Colonic mucosa (tissue), 4 donors: ENCODE measurements around the gene TENT4B. TPM values are rescaled to one million over a fixed set of nuclear protein-coding genes. Genes with fewer than 3 reads are reported as not detected.
"Not testable (repeated sequence)": the region's sequence is repeated elsewhere in the genome, so short reads cannot be mapped to it uniquely, and the experiment has no call there.

ENCODE experiments used
- DNase-seq: peaks from one replicate; pipeline ENCODE4 v3.0.0-alpha.2; 2020
- H3K27ac ChIP-seq: fragments of 200-600 bp; one replicate; pipeline ENCODE4 v1.8.0; 2021
- H3K27me3 ChIP-seq: fragments of 200-600 bp; one replicate; pipeline ENCODE4 v1.8.0; 2021
- H3K36me3 ChIP-seq: fragments of 200-600 bp; one replicate; pipeline ENCODE4 v1.8.0; 2021
- H3K4me1 ChIP-seq: fragments of 200-600 bp; one replicate; pipeline ENCODE4 v1.8.0; 2021; ENCODE audit warnings: mild to moderate bottlenecking
- H3K4me3 ChIP-seq: fragments of 200-600 bp; one replicate; pipeline ENCODE4 v1.8.0; 2021
- H3K9ac ChIP-seq, 2 donors: one replicate each; pipeline ENCODE4 v1.7.0; 2013; ENCODE audit warnings: control low read depth in 2 of 2, low read depth in 2 of 2, low read length in 2 of 2
- H3K9me3 ChIP-seq: fragments of 200-600 bp; one replicate; pipeline ENCODE4 v1.8.0; 2021
- intact Hi-C: fragments of 100-400 bp; cut with DNase I; formaldehyde crosslinking; loops from one replicate; pipeline ENCODE4 v1.14.1; 2022
- total RNA-seq, 2 donors: library from RNA; stranded (reverse); fragmentation: NEBNext Ultra II Directional in 1 of 2; extraction: Animal tissue kit (Norgen Biotek cat#: 25700) in 1 of 2; gene quantifications; one replicate each; pipeline ENCODE4 v1.2.1, GENCODE V29; 2021
- TF ChIP-seq, protein P1 (sequence below): fragments of 200-600 bp; IDR thresholded peaks from one replicate; pipeline ENCODE4 v1.8.0; 2022; ENCODE audit warnings: antibody characterized with exemption, mild to moderate bottlenecking
- donor health status: healthy.
- donor health status: DM: no; HTN: no; CAD: no.
- donor health status: DM: no; HTN: no; CAD: no.

Gene TENT4B
- total RNA-seq, 2 donors from 2014 or later, result 13.5 to 15.6 TPM

GRCh38 chr16:50166511-50167500 lies 13.7 kb downstream of the TENT4B start:
- TF ChIP-seq, protein P1, sequence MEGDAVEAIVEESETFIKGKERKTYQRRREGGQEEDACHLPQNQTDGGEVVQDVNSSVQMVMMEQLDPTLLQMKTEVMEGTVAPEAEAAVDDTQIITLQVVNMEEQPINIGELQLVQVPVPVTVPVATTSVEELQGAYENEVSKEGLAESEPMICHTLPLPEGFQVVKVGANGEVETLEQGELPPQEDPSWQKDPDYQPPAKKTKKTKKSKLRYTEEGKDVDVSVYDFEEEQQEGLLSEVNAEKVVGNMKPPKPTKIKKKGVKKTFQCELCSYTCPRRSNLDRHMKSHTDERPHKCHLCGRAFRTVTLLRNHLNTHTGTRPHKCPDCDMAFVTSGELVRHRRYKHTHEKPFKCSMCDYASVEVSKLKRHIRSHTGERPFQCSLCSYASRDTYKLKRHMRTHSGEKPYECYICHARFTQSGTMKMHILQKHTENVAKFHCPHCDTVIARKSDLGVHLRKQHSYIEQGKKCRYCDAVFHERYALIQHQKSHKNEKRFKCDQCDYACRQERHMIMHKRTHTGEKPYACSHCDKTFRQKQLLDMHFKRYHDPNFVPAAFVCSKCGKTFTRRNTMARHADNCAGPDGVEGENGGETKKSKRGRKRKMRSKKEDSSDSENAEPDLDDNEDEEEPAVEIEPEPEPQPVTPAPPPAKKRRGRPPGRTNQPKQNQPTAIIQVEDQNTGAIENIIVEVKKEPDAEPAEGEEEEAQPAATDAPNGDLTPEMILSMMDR, result no peak
- no peaks in the 10 kb centered on the region for H3K27me3 ChIP-seq
- peak; percentile 16 for DNase-seq
- no peak overlapping the region for H3K27ac ChIP-seq
- intact Hi-C loops, result no loop called here
- H3K9me3 ChIP-seq, result no peaks in the 10 kb centered on the region
- H3K9ac ChIP-seq, result no peak overlapping the region
- H3K36me3 ChIP-seq, result no peaks in the 10 kb centered on the region
- H3K4me3 ChIP-seq, result no peak overlapping the region
- peaks cover 4% of the 10 kb centered on the region for H3K4me1 ChIP-seq

- DNase-seq, result no peak
- Histone ChIP-seq H3K27me3 (no peaks in the 10 kb centered on the region), H3K9ac (no peak overlapping the region), H3K9me3 (no peaks in the 10 kb centered on the region), H3K36me3 (no peaks in the 10 kb centered on the region), H3K27ac (no peak overlapping the region), H3K4me3 (no peak overlapping the region), H3K4me1 (peaks cover 4% of the 10 kb centered on the region)
- intact Hi-C loops, result no loop called here
- TF ChIP-seq, protein P1, result no peak
Measured at GRCh38 chr16:50167556-50167955, 14.4 kb downstream of the TENT4B start.

GRCh38 chr16:50169555-50170096 lies 16.5 kb downstream of the TENT4B start:
- intact Hi-C loops, result no loop called here
- Histone ChIP-seq H3K36me3 (no peaks in the 10 kb centered on the region), H3K27ac (no peak overlapping the region), H3K9me3 (no peaks in the 10 kb centered on the region), H3K27me3 (no peaks in the 10 kb centered on the region), H3K4me1 (peaks cover 4% of the 10 kb centered on the region), H3K9ac (no peak overlapping the region), H3K4me3 (no peak overlapping the region)
- DNase-seq, result no peak
- TF ChIP-seq, protein P1, result no peak

- H3K4me3 ChIP-seq, H3K9me3 ChIP-seq, H3K27ac ChIP-seq, intact Hi-C loops, H3K9ac ChIP-seq, DNase-seq, H3K4me1 ChIP-seq, H3K27me3 ChIP-seq, H3K36me3 ChIP-seq: not testable (repeated sequence)
Measured at GRCh38 chr16:50171773-50172172, 18.7 kb downstream of the TENT4B start.

DNA sequence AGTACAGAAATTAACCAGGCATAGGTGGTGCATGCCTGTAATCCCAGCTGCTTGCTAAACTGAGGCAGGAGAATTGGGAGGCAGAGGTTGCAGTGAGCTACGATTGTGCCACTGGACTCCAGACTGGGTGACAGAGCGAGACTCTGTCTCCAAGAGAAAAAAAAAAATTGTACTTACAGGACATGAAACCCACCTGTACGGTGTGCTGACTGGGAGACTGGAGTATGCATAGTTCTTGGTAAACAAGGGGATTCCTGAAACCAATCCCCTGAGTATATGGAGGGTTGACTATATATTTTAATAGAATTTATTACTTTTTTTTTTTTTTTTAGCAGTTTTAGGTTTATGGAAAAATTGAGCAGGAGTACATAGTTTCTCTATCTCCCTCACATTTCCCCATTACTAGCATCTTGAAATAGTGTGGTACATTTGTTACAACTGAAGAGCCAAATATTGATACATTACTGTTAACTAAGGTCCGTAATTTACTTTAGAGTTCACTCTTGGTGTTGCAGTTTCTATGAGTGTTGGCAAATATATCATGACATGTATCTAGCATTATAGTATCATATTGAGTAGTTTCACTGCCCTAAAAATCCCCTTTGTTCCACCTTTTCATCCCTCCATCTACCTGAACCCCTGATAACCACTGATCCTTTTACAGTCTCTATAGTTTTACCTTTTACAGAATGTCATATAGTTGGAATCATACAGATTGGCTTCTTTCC lies 19.3 kb downstream of the TENT4B start:
- intact Hi-C loops, result no loop called here
- Histone ChIP-seq H3K9ac (no peak overlapping the region), H3K4me3 (no peak overlapping the region), H3K27me3 (no peaks in the 10 kb centered on the region), H3K4me1 (no peaks in the 10 kb centered on the region), H3K27ac (no peak overlapping the region), H3K9me3 (no peaks in the 10 kb centered on the region), H3K36me3 (no peaks in the 10 kb centered on the region)
- TF ChIP-seq, protein P1, result no peak
- DNase-seq, result no peak
